SW480 (cell line): ENCODE data around the gene NKIRAS2.
"Not testable (repeated sequence)": the region's sequence is repeated elsewhere in the genome, so short reads cannot be mapped to it uniquely, and the experiment has no call there.

Experiments used
- DNase-seq: peaks from one replicate; pipeline ENCODE4 v3.0.0-alpha.2; 2016; ENCODE audit warnings: low spot score

Gene NKIRAS2

GRCh38 chr17:41998497-41998896, 21.4 kb upstream of the NKIRAS2 start:
- no peak for DNase-seq

DNA sequence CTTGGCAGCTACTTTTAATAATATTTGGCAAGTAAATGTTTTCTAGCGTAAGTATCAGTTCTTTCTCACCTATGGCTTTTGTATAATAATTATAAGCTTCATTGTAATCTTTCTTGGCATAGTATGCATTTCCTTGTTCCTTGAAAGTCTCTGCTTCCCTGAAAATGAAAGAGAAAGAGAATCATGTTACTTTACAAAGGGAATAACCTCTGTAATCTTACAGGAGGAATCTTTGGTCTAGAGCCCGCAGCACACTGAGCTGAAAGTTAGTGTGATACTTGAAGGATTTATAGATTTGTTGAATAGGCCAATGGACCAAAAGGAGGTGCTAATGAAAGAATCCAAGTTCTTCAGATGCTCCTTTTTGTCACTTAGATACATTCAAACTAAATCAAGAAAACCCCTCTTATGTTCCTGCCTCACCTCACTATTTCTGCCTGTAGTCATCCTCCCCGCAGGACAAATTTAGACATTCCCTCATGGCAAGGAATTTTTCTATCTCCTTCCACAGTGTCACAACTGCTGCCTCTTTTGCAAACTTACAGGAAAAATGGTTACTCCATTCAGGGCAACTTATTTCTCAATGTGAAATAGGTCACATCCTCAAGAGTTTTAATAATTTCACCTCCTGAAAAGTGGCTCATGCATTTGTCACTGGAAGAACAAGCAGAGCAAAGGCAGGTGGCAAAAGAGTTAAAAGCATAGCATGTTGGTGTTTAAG, 19.3 kb upstream of the NKIRAS2 start:
- DNase-seq: no peak

DNA sequence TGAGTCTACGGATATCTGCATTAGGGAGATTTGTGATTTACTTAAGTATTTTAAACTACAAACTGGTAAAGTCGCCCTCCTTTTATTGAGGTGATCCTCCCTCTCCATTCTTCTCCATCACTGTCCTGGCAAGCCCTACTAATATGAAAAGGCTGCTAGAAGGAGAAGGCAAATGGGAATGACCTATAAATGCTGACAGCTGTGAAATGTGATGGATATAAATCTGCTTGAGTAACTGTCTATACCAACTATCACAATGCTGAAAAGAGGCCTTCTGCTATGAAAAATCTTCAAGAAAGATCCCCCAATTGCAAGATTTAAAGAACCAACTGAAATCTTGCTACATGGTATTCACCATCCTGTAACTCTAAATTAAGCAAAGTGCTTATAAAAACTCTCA, 18.2 kb upstream of the NKIRAS2 start:
- DNase-seq: no peak

GRCh38 chr17:42002175-42002791, 17.6 kb upstream of the NKIRAS2 start:
- DNase-seq: no peak

DNA sequence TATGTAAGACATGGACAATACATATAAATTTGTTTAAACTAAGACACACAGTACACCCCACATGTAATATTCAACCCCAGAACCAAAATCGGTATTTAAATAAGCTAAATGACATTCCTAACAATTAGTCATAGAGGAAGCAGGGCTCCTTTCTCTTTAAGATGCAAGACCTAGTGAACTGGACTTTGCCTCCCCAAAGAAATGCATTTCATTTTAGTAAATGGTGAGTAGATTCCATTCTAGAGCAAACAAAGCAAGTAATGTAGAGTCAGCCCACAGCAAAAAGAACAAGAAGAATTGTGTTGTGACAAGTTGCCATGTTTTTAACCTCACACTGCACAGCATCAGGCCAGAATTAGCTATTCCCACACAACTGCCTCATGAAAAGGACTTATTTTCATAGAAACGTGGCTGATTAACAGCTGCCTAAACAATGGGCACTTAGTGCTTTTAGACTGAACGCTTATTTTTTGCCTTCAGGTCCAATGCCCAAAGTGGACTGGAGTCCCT, 17.0 kb upstream of the NKIRAS2 start:
- DNase-seq: peak; percentile 22

DNA sequence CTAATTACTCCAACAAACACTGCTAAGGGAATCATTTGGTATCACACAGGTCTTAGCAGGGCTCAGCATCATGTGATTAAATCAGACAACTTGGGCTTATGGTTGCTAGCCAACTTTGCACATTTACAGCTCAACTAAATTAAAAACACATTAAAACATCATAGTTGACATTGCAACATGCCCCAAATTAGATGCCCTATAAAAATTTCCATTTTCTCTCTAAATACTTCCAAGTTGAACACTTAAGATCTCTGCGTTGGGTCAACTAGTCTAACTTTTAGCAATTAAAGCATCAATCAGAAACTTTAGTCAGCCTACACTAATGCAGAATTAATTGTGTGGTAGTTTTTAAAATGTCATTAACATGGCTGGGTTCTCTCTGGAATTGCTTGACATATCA, 14.7 kb upstream of the NKIRAS2 start:
- DNase-seq: no peak

DNA sequence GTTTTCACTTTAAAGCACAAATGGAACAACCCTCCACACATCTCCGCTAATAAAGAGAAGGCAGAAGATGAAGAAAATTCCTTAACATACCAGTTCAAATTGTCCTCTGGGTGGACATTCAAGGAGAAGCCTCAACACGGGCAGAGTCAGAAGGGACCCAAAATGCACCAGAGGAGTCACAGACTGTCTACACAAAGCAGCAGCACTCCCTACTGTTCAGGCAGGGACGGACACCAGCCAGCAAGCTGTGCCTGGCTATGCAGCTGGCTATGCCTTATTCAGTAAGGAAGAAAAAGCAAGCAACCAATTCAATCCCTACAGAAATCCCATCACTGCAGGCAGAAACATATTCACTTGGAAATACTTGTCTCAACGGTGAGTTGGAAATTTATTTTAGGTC, 10.7 kb upstream of the NKIRAS2 start:
- DNase-seq: no peak

- not testable (repeated sequence) for DNase-seq
Observed at GRCh38 chr17:42010266-42010680, 9.6 kb upstream of the NKIRAS2 start.

GRCh38 chr17:42010898-42011516, 8.9 kb upstream of the NKIRAS2 start:
- DNase-seq: no peak

- DNase-seq: not testable (repeated sequence)
Observed at GRCh38 chr17:42012363-42012762, 7.5 kb upstream of the NKIRAS2 start.

DNA sequence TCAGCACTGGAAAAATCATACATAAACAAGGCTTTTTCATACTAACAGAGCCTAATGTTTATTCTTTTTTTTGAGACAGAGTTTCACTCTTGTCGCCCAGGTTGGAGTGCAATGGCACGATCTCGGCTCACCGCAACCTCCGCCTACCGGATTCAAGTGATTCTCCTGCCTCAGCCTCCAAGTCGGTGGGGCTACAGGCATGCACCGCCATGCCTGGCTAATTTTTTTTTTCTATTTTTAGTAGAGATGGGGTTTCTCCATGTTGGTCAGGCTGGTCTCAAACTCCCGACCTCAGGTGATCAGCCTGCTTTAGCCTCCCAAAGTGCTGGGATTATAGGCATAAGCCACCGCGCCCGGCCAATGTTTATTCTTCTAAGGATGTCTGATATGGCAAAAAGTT, 6.2 kb upstream of the NKIRAS2 start:
- DNase-seq: not testable (repeated sequence)

- no peak for DNase-seq
Observed at GRCh38 chr17:42016411-42016831, 3.5 kb upstream of the NKIRAS2 start.

- DNase-seq: peak; percentile 94
Observed at GRCh38 chr17:42016941-42017865, 2.7 kb upstream of the NKIRAS2 start, which contains the start of gene DNAJC7. Gene DNAJC7, minus strand, starts transcription at chr17:42017439. Its CDS starts 23 bp downstream, at chr17:42017416.

DNA sequence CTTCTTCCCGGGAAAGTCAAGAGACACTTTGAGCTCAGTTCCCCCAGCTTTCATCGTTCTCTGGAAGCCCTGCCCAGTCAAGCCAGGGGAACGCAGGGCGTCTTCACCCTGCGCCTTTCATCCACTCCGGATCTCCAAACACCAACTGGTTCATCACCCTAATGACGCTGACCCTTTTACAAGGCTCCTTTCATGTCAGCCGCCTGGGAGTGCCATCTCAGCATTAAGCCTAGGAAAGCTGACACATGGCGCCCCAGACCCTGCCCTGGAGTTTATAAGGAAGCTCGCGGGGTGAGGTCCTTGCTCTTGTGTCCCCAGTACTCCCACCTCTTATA, 2.1 kb upstream of the NKIRAS2 start:
- peak; percentile 86 for DNase-seq

- peak; percentile 23 for DNase-seq
Observed at GRCh38 chr17:42018339-42018738, 1.6 kb upstream of the NKIRAS2 start.

DNA sequence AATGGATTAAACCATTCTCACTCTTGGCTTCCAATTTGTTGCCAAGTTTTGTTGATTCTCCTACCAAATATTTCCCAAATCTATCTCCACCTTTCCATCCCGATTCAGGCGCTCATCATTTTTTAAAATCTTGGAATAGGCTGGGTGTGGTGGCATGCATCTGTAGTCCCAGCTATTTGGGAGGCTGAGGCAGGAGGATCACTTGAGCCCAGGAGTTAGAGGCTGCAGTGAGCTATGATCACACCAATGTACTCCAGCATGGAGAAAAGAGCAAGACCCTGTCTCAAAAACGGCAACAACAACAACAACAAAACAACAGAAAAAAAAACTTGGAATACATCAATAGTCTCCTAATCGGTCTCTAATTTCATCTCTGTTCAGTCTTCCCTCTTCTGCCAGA, 902 bp upstream of the NKIRAS2 start:
- DNase-seq: no peak

GRCh38 chr17:42020845-42021244, 955 bp downstream of the NKIRAS2 start:
- DNase-seq: not testable (repeated sequence)

DNA sequence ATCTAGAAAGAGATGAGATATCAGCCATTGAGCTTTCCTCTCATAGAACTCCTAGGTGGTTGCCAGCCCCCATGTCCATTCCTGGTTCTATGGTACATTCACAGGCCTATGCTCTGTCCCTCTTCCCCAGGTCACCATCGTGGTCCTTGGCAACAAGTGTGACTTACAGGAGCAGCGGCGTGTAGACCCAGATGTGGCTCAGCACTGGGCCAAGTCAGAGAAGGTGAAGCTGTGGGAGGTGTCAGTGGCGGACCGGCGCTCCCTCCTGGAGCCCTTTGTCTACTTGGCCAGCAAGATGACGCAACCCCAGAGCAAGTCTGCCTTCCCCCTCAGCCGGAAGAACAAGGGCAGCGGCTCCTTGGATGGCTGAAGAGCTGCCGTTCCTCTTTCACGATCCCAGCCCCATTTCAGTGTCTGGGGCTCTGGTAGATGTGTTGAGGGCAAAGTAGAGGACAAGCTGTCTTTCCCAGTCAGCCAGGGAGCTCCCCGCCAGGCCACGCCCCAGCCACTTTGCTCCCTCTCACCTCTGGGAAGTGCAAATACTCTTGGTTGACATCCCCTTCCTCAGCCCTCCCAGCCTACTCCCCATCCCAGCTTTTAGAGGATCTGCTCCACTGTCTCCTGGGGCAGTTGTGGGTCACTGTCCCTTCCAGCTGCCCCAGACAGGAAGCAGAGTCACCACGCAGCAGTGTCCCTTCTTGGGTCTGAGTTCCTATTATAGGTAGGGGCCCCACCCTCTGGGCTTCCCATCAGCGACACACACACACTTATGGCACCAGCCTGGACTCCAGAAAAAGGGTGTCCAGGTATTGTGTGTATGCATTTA, 3.8 kb downstream of the NKIRAS2 start:
- no peak for DNase-seq

DNA sequence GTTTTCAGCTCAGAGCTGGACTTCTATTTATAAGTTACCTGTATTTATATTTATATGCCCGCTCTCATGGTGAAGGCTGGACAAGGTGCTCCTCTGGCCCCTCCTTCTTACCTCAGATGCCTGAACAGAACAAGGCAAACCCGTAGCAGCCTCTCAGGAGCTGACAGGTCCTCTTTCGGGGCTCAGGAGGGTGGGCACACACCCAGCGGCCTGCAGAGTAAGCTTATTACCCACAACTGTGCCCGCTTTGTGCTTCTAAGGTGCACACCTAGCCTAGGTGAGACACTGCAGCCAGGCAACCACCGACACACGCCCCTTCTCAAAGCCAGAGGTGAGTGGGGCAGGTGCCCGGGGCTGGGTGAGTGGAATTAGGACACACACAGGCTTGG, 5.3 kb downstream of the NKIRAS2 start:
- no peak for DNase-seq

GRCh38 chr17:42025936-42026335, 6.0 kb downstream of the NKIRAS2 start:
- DNase-seq: no peak
